NCI-H1436 treated with DMSO at 0.1 percent for 48 hours (cell line): ENCODE measurements around the gene CEP20.

ENCODE experiments used
- DNase-seq: peaks from one replicate; lab custom pipeline; 2025; lab: John Stamatoyannopoulos, UW

CEP20 gene

DNA sequence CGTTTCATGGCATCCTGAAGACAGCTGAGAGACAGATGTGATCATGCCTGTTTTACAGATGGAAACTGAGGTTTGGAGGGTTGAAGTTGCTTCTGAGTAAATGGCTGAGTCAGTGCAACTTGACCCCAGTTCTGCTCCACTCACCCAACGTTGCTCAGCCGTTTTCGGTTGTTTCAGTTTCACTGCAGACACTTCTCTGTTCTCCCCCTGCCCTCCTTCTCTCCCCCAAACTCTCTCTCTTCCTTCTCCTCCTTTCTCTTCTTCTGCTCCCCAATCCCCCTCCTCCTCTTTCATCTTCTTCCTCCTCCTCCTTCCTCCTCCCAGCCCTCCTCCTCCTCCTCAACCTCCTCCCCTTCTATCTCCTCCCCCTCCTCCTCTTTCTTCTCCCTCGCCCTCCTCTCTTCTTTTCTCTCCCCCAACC, 9.4 kb upstream of the CEP20 start:
- DNase-seq = no peak

DNA sequence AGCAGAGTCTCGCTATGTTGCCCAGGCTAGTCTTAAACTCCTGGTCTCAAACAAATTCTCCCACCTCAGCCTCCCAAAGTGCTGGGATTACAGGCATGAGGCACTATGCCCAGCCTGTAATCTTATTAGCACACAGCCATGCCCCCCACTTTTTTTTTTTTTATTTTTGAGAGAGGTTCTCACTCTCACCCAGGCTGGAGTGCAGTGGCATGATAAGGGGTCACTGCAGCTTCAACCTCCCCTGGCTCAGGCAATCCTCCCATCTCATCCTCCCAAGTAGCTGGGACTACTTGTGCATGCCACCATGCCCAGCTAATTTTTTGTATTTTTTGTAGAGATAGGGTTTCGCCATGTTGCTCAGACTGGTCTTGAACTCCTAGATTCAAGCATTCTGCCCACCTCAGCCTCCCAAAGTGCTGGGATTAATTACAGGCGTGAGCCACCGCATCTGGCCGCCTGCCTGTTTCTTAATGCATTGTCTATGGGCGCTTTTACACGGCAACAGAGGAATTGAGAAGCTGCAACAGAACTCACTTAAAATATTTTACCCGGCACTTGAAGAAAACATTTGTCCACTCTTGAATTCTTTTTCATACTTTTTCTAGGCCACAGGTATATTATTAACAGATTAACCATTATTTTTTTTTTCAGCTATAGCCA, 8.8 kb upstream of the CEP20 start:
- no peak for DNase-seq

DNA sequence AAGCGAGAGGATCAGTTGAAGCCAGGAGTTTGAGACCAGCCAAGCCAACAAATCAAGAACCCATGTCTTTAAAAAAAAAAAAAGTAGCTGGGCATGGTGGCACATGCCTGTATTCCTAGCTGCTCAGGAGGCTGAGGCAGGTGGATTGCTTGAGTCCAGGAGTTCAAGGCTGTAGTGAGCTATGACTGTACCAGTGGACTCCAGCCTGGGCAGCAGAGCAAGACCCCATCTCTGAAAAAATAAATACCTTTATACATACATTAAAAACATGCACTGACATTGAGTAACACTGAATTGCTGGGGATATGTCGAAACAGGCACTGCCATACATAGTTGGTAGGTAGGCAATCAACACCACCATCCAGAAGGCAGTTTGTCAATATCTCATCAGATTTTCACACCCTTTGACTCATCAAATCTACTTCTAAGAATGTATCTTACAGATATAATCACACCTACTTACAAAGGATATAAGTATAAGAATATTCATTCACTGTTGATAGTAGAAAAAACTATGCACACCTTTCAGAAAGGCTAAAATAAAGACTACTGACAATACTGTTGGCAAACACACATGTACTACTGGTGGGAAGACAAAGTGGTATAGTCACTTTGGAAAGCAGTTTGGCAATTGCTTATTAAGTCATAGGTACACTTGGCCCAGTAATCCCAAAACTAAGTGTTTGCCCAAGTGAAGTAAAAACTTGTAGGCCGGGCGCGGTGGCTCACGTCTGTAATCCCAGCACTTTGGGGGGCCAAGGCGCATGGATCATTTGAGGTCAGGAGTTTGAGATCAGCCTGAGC, 6.4 kb upstream of the CEP20 start:
- no peak for DNase-seq

DNA sequence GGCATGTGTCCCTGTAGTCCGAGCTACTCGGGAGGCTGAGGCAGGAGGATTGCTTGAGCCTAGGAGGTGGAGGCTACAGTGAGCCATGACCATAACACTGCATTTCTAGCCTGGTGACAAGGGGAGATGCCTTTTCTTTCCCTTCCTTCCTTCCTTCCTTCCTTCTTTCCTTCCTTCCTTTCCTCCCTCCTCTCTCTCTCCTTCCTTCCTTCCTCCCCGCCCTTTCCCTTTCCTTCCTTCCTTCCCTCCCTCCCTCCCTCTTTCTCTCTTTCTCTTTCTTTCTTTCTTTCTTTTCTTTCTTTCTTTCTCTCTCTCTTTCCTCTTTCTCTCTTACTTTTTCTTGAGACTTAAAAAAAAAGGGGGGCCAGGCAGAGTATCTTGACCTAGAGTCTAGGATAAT, 3.1 kb upstream of the CEP20 start:
- no peak for DNase-seq

DNA sequence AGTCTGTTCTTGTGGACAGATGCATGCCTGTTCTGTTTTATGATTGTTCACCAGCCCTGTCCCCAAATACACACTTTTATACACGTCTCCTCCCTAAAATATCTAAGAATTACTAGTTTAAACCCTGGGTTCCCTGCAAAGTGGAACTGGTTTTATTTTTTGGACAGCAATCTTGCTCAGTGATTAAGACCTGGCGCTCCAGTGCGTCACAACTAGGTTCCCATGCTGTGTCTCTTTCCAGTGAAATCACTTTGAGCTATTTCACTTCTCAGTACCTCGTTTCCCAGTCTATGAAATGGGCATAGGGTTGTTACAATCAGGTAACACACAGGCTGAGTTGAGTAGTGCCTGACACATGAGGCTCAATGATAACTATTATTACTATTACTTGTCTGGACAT, 1.1 kb downstream of the CEP20 start:
- DNase-seq = no peak

DNA sequence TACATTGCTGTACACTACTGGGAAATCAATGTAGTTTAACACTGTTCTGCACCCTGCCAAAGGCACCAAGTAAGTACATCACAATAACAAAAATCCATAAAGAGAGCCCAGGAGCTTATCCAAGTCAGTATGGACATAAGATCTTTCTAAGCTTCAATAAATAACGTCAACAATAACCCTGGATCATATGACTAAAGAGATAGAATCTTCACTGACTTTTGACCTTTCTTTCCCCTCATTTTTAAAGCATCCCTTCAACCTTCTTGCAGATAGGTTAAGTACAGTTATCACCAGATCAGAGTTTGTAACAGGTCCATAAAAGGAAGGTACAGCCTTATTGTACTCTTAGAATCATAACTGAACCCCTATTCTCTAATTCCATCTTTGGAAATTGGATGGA, 2.3 kb downstream of the CEP20 start:
- DNase-seq = no peak

DNA sequence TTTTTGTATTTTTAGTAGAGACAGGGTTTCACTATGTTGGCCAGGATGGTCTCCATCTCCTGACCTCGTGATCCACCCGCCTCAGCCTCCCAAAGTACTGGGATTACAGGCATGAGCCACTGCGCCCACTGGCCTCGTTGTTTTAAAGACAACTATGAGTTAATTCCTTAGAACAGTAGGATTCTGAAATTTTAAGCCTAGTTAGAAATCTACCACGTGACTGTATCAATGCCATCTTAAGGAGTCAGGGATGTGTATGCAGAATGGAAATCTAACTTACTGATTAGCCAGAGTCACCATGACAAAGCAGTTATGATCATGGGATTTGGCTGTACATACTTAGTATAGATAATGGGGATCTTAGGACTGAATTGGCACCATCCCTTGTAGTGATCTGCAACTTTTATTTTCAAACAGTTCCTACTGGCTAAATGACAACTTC, 2.8 kb downstream of the CEP20 start:
- DNase-seq = no peak

DNA sequence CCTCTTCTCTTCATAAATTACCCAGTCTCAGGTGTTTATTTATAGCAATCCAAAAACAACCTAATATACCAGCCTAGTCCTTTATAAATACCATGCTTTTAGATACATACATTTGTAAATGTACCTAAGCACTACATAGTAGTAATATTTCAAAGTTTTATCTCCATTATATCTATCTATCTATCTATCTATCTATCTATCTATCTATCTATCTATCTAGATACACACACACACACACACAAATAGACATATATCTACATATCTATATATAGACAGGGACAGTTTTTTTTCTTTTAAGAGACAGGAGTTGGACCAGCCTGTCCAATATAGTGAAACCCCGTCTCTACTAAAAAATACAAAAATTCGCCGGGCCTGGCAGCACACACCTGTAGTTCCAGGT, 5.8 kb downstream of the CEP20 start:
- no peak for DNase-seq

DNA sequence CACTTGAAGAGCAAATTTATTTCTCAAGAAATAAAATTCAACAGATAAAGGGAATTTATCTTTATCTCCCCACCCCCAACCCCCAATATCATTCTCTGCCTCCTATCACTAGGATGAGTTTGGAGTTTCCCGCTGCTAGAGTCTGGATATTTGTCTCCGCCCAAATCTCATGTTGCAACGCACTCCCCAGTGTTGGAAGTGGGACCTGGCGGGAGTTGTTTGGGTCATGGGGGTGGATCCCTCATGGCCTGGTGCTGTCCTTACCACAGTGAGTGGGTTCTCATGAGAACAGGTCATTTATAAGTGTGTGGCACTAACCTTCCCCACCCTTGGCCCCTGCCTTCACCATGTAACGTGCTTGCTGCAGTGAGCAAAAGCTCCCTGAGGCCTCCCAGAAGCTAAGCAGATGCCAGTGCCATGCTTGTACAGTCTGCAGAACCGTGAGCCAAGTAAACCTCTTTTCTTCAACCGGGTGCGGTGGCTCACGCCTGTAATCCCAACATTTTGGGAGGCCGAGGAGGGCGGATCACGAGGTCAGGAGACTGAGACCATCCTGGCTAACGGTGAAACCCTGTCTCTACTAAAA, 6.5 kb downstream of the CEP20 start:
- DNase-seq = no peak

DNA sequence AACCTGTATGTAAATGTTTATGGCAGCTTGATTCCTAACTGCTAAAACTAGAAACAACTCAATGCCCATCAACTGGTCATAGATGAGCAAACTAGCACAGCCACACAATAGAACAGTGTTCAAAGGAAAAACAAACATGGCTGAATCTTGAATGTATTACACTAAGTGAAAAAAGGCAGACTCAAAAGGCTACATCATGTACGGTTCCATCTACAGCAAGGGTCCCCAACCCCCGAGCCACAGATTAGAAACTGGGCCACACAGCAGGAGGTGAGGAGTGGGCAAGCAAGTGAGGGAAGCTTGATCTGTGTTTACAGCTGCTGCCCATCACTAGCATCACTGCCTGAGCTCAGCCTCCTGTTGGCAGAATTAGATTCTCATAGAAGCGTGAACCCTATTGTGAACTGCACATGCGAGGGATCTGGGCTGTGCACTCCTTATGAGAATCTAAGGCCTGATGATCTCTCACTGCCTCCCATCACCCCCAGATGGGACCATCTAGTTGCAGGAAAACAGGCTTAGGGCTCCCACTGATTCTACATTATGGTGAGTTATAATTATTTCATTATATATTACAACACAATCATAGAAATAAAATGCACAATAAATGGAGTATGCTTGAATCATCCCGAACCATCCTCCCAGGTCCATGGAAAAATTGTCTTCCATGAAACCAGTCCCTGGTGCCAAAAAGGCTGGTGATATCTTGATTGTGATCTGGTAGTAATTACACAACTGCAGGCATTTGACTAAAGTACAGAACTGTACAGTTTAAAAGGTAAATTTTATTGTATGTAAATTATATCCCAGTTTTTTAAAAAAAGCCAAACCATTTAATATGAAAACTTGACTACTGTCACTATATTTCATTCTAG, 7.7 kb downstream of the CEP20 start:
- no peak for DNase-seq

DNA sequence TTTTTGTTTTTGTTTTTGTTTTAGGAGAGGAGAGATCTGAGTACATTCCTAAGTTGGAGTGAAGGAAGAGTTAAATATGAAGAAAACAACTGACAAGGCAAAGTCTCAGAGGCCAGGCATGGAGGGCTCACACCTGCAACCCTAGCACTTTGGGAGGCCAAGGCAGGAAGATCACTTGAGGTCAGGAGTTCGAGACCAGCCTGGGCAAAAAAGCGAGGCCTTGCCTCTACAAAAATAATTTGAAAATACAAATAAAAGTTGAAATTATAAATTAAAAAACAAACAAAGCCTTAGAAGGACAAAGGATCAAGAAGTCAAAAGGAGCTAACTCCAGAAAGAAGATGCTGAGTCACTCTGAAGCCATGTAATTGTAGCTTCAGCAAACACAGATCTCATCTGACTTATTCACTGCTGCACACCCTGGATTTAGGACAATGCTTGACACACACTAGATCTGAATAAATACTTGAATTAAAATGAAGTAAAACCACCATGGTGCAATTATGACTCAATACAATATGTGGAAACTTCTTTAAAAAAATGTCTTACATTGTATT, 9.1 kb downstream of the CEP20 start:
- peak; percentile 1 for DNase-seq

DNA sequence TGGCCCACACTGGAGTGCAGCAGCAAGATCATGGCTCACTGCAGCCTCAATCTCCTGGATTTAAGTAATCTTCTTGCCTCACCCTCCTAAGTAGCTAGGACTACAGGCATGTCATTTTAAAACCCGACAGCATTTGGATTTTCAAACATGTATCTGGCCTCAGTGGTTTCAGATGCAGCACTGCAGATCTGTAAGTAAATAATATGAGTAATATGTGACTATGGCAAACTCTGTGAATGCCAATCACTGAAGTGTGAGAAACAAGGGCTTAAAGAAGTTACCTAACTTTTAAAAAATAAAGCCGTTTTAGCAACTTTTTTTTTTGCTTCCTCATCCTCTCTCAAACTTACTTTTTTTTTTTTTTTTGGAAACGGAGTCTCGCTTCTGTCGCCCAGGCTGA, 11.9 kb downstream of the CEP20 start:
- no peak for DNase-seq

DNA sequence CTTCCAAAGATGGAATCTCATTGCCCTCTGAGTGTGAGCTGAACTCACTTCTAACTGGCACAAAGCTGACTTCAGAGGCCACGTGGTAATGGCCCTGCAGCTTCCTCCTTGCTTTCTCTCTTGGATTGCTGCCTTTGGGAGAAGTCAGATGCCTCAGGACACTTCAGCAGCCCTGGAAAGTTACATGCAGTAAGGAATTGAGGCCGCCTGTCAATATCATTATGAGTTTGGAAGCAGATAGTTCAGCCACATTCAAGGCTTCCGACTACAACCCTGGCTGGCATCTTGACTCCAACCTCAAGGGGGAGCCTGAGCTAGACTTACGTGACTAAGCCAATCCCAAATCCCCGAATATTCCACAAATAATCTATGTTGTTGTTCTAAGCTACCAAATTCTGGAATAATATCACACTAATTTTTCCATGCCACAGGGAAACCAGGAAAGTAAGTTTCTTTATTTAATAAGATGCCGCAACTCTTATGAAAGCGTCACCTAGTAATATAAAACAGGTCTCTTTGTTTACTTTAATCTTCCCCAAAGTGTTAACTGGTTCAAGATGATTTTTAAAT, 13.6 kb downstream of the CEP20 start:
- DNase-seq = no peak

DNA sequence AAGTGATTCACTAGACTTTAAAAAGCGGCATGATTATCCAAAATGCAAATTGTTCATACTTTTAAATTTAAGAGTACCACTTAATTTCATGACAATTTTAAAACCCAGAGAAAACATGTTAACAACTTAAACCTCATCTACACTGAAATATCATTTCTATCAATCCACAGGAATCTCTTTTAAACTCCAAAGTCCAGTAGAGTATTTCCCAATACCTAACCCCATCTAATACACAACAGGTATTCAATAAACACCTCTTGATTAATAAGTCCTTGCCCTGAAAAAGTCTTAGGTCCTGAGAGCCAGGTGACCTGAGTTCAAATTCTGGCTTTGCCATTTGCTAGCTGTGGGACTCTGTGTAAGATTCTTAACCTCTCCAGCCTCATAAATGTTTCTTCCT, 14.7 kb downstream of the CEP20 start:
- no peak for DNase-seq

DNA sequence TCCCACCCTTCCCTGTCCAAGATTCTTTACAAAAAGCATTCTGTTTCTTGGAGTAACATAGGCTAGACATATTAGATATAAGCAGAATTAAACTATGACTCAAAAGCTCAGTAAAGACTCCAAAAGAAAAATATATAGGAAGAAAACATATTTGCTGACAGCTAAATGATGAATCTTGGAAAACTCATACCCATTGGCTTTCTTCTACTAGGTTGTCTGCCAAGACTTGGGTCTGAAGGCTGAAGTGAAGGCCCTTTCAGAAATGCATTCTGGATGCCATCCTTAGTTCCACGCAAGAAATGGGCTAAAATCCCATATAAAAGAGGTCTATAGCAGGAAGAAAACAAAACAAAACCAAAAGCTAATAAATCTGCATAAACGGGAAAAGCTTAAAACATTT, 15.1 kb downstream of the CEP20 start:
- no peak for DNase-seq

DNA sequence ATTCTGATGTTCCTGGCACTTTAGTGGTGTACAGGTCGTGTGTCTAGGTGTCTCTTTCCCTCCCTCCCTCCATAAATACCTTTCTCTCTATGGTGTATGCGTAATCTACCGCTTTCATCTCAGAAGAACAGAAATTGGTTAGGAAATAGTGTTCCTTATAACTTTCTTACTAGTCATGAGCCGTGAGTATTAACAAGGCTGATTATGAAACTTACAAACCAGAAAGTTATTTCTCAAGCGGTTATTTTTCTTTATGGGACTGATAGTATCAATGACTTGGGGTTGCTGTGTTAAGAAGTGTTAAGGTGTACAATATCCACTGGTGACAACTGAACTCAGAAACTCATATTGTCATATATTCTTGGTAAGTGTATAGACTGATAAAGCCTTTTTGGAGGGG, 18.4 kb downstream of the CEP20 start:
- no peak for DNase-seq

DNA sequence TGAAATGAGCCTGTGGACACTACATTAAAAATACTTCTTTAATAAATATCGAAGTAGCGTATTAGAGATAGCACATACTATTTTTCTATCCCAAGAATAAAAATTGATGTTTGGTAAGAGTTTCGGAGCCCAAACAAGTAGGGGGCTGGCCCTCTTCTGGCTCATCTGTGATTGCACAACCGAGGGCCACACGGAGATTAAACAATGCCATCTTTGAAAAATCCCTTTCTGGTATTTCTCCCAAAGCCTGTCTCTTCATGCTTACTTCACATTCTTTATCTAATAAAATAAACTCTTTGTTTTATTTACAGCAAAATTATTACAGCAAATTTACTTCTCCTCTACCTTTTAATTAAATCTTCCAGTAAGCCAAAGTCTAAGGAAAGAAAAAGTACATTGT, 22.0 kb downstream of the CEP20 start:
- DNase-seq = no peak

DNA sequence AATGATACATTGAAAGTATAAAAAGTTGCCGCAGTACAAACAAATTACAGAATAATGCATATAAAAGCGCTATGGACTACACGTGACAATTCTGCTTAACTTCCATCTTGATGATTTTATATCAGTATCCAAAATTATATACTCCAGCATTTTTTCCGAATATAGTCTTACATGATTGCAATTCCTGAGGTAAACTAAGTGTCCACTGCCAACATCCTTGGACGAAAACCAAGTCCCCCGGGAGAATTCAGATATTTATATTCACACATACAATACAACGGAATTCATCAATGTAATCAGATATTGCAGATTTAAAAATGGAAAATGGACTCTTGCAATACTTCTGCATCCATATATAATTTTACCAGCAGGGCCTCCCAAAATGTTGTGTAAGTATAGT, 22.7 kb downstream of the CEP20 start:
- DNase-seq = no peak

DNA sequence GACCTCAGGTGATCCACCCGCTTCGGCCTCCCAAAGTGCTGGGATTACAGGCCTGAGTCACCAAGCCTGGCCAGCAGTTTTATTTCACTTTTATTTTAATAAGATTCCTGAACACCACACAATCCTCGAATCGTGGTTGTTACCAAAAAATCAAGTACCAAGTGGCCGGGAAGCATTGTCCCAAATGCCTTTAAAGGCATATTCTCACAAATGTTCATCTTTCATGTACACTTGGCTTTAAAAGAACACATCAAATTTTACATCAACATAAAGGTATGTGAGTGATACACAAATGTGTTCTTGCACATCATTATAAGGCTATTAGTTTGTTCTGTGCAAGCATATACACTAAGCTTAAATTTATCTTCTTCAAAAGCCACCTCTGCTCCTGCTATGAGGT, 23.5 kb downstream of the CEP20 start:
- DNase-seq = no peak

DNA sequence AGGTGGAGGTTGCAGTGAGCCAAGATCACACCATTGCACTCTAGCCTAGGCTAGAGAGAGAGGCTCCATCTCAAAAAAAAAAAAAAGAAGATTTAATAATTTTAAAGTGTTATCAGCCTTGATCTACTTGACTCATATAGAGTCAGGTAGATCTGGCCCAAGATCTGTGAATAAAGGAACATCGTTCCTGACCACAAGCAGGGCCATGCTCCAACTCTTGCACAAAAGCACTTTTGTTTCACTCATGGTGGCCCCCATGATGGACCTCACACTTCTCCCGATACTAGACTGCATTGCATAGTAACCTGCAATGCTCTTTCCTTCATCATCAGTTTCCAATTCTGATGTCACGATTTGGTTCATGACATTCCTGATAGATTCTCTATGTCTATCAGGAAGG, 26.4 kb downstream of the CEP20 start:
- no peak for DNase-seq

DNA sequence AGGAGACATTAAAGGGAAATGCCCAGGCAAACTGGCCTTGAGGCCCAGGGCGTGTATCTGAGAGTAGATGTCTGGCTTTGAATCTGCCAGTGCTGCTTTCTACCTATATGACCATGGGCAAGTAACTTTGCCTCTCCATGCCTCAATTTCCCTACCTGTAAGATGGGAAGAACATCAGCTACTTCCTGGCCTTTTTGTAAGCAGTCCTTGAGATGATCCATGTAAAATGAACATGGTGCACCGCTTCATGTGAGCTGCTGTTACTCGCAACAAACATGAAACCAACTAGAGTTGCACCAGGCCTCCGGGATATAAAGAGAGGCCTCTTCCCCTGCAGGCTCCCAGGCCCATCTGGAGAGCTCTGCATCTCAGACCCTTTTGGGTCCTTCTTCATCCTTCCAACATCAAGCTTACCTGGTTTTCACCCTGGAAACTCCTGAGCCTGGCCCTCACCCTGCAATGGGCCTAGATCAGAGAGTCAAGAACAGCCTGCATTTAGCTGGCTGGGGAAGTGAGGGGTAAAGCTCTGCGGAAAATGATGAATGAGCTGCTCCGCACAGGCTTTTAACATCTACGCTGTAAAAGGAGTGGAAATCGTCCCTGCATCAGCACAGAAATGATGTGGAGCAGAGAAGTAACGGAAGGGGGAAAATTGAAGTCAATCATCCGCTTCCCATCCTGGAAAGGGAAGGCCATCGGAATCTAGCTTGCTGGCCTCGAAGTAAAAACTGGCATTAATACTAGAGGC, 29.3 kb downstream of the CEP20 start:
- DNase-seq = no peak
